EL (cell line): ENCODE data around the gene CNTNAP2.

ENCODE experiments used
- DNase-seq: peaks from one replicate; pipeline ENCODE4 v3.0.0-alpha.2; 2016

The CNTNAP2 gene

GRCh38 chr7:147296201-147296600 lies 1179.6 kb downstream of the CNTNAP2 start:
- DNase-seq = no peak

GRCh38 chr7:147296986-147297385 lies 1180.4 kb downstream of the CNTNAP2 start:
- DNase-seq = peak; percentile 13

GRCh38 chr7:147298611-147299043 lies 1182.0 kb downstream of the CNTNAP2 start:
- peak; percentile 35 for DNase-seq

- DNase-seq = no peak
Observed at GRCh38 chr7:147300293-147300692, 1183.7 kb downstream of the CNTNAP2 start.

GRCh38 chr7:147304376-147304775 lies 1187.8 kb downstream of the CNTNAP2 start:
- no peak for DNase-seq

GRCh38 chr7:147305827-147306226 lies 1189.2 kb downstream of the CNTNAP2 start:
- DNase-seq = no peak

- peak; percentile 3 for DNase-seq
Observed at GRCh38 chr7:147308539-147308938, 1191.9 kb downstream of the CNTNAP2 start.

GRCh38 chr7:147311336-147311735 lies 1194.7 kb downstream of the CNTNAP2 start:
- peak; percentile 2 for DNase-seq

GRCh38 chr7:147321504-147321903 lies 1204.9 kb downstream of the CNTNAP2 start:
- no peak for DNase-seq

GRCh38 chr7:147332988-147333387 lies 1216.4 kb downstream of the CNTNAP2 start:
- DNase-seq = no peak

GRCh38 chr7:147363101-147363500 lies 1246.5 kb downstream of the CNTNAP2 start:
- no peak for DNase-seq

- no peak for DNase-seq
Observed at GRCh38 chr7:147376192-147376591, 1259.6 kb downstream of the CNTNAP2 start.

- no peak for DNase-seq
Observed at GRCh38 chr7:147380926-147381325, 1264.3 kb downstream of the CNTNAP2 start.

GRCh38 chr7:147394329-147394728 lies 1277.7 kb downstream of the CNTNAP2 start:
- DNase-seq = no peak

GRCh38 chr7:147400221-147400689 lies 1283.7 kb downstream of the CNTNAP2 start:
- DNase-seq = peak; percentile 42

GRCh38 chr7:147400925-147401324 lies 1284.3 kb downstream of the CNTNAP2 start:
- DNase-seq = no peak

- DNase-seq = no peak
Observed at GRCh38 chr7:147405621-147406020, 1289.0 kb downstream of the CNTNAP2 start.

GRCh38 chr7:147406521-147407135 lies 1290.0 kb downstream of the CNTNAP2 start:
- DNase-seq = peak; percentile 66

GRCh38 chr7:147411096-147411495 lies 1294.5 kb downstream of the CNTNAP2 start:
- no peak for DNase-seq

- no peak for DNase-seq
Observed at GRCh38 chr7:147412109-147412508, 1295.5 kb downstream of the CNTNAP2 start.

GRCh38 chr7:147412782-147413556 lies 1296.4 kb downstream of the CNTNAP2 start:
- DNase-seq = peak; percentile 89

GRCh38 chr7:147413557-147413870 lies 1296.9 kb downstream of the CNTNAP2 start:
- no peak for DNase-seq

GRCh38 chr7:147415991-147416390 lies 1299.4 kb downstream of the CNTNAP2 start:
- DNase-seq = peak; percentile 17

- DNase-seq = no peak
Observed at GRCh38 chr7:147418966-147419365, 1302.4 kb downstream of the CNTNAP2 start.

- DNase-seq = no peak
Observed at GRCh38 chr7:147423875-147424274, 1307.3 kb downstream of the CNTNAP2 start.
